SK-N-DZ (cell line): ENCODE measurements around the gene ST8SIA5.

ENCODE experiments used
- DNase-seq: peaks from one replicate; pipeline ENCODE4 v3.0.0-alpha.2; 2015; ENCODE audit warnings: low spot score

Gene ST8SIA5

GRCh38 chr18:46711444-46711863 is 45.4 kb downstream of the ST8SIA5 start:
- DNase-seq = peak; percentile 41

GRCh38 chr18:46706968-46707367 is 49.9 kb downstream of the ST8SIA5 start:
- no peak for DNase-seq

- DNase-seq = peak; percentile 49
Measured at GRCh38 chr18:46705521-46705920, 51.3 kb downstream of the ST8SIA5 start.

- DNase-seq = no peak
Measured at GRCh38 chr18:46704816-46705215, 52.0 kb downstream of the ST8SIA5 start.

GRCh38 chr18:46704189-46704588 is 52.7 kb downstream of the ST8SIA5 start:
- no peak for DNase-seq

- no peak for DNase-seq
Measured at GRCh38 chr18:46702471-46702870, 54.4 kb downstream of the ST8SIA5 start.

GRCh38 chr18:46700066-46700824 is 56.6 kb downstream of the ST8SIA5 start:
- DNase-seq = no peak

GRCh38 chr18:46696702-46697101 is 60.2 kb downstream of the ST8SIA5 start:
- no peak for DNase-seq

- no peak for DNase-seq
Measured at GRCh38 chr18:46696268-46696667, 60.6 kb downstream of the ST8SIA5 start.

GRCh38 chr18:46693996-46694395 is 62.9 kb downstream of the ST8SIA5 start:
- no peak for DNase-seq

- DNase-seq = no peak
Measured at GRCh38 chr18:46688853-46689525, 67.9 kb downstream of the ST8SIA5 start.

- DNase-seq = no peak
Measured at GRCh38 chr18:46686186-46686585, 70.7 kb downstream of the ST8SIA5 start.

GRCh38 chr18:46683252-46683651 is 73.6 kb downstream of the ST8SIA5 start:
- no peak for DNase-seq

- DNase-seq = no peak
Measured at GRCh38 chr18:46680784-46681695, 75.8 kb downstream of the ST8SIA5 start.

GRCh38 chr18:46679846-46680598 is 76.8 kb downstream of the ST8SIA5 start:
- no peak for DNase-seq

GRCh38 chr18:46678785-46679399 is 78.0 kb downstream of the ST8SIA5 start:
- DNase-seq = no peak

GRCh38 chr18:46678041-46678440 is 78.8 kb downstream of the ST8SIA5 start:
- no peak for DNase-seq

GRCh38 chr18:46677611-46678010 is 79.2 kb downstream of the ST8SIA5 start:
- DNase-seq = no peak

GRCh38 chr18:46676182-46676835 is 80.5 kb downstream of the ST8SIA5 start:
- DNase-seq = no peak

- DNase-seq = no peak
Measured at GRCh38 chr18:46675112-46675511, 81.7 kb downstream of the ST8SIA5 start.
